Diencephalon (tissue), 1 donor: Measurements from ENCODE around the gene HRC. TPM values are rescaled to one million over a fixed set of nuclear protein-coding genes. Genes with fewer than 3 reads are reported as not detected.

Source experiments
- total RNA-seq: library from RNA; depleted of rRNA; stranded (reverse); fragments of >200 nt; gene quantifications from one replicate; pipeline ENCODE4 v1.2.3, GENCODE V29; 2014

Gene HRC, protein sequence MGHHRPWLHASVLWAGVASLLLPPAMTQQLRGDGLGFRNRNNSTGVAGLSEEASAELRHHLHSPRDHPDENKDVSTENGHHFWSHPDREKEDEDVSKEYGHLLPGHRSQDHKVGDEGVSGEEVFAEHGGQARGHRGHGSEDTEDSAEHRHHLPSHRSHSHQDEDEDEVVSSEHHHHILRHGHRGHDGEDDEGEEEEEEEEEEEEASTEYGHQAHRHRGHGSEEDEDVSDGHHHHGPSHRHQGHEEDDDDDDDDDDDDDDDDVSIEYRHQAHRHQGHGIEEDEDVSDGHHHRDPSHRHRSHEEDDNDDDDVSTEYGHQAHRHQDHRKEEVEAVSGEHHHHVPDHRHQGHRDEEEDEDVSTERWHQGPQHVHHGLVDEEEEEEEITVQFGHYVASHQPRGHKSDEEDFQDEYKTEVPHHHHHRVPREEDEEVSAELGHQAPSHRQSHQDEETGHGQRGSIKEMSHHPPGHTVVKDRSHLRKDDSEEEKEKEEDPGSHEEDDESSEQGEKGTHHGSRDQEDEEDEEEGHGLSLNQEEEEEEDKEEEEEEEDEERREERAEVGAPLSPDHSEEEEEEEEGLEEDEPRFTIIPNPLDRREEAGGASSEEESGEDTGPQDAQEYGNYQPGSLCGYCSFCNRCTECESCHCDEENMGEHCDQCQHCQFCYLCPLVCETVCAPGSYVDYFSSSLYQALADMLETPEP
- 1.4 TPM for total RNA-seq

DNA sequence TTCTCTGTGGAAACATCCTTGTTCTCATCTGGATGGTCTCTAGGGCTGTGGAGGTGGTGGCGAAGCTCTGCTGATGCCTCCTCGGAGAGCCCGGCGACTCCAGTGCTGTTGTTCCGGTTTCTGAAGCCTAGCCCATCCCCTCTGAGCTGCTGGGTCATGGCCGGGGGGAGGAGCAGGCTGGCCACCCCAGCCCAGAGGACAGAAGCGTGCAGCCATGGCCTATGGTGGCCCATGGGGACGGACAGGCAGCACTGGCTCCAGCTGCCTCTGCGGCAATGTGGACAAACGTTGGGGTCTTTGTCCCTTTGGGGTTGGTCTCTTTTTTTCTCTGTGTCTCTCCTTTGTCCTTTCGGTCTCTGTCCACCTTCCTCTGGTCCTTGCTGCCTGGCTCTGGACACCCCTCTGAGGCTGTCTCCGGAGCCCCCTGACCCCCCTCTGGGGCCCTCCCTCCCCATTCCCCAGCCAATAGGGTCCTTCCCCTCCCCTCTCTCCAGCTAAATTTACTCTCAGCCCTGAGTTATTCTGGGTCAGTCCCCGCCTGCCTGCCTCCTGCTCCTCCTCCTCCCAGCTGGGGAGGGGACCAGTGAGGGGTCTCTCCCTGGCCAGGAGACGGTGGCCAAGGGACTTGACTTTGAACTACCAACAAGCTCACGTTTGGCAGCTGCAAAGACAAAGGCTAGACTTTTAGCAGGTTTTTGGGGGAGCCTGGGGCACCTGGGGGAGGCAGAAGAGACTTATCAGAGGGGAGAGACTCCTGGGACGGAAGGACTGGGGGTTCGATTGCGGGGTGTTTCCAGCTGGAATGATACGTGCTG, at the start of gene HRC:
Gene HRC, minus strand, starts transcription at position 392 of the 815 bp plus-strand sequence. Its CDS starts 159 bp downstream, at position 233.

DNA sequence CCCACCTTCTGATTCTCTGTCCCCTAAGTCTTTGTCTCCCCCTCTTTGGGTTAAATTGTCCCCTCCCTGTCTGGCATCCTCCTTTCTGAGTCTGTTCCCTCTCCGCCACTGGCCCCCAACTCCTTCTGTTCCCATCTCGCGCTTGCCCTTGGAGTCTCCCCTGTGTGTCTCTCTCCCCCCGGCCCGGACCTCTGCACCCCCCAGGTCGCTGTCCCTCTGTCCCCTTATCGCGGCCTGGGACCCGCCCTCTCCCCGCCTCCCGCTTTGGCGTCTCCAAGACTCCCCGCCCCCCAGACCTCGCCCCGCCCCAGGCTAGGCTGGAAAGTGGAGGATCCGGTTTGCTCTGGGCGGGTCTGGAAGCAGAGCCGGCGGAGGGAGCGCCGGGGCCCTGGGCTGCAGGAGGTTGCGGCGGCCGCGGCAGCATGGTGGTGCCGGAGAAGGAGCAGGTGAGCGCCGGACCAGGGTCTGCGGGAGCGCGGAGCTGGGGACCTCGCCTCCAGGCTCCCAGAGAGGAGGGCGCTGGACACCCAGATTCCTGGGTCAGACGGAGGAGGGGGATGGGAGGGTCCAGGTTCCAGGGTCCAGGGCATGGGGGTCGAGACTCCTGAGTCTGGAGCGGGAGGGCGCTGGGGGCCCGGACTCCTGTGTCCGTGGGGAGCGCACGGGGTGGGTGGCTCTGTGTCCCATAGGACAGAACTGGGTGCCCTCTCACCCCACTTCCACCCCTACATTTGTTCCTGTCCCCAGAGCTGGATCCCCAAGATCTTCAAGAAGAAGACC, 2.4 kb upstream of the HRC start, which contains the start of gene TRPM4:
Gene TRPM4, plus strand, starts transcription at position 348 of the 780 bp plus-strand sequence. Its CDS starts 75 bp downstream, at position 423.

DNA sequence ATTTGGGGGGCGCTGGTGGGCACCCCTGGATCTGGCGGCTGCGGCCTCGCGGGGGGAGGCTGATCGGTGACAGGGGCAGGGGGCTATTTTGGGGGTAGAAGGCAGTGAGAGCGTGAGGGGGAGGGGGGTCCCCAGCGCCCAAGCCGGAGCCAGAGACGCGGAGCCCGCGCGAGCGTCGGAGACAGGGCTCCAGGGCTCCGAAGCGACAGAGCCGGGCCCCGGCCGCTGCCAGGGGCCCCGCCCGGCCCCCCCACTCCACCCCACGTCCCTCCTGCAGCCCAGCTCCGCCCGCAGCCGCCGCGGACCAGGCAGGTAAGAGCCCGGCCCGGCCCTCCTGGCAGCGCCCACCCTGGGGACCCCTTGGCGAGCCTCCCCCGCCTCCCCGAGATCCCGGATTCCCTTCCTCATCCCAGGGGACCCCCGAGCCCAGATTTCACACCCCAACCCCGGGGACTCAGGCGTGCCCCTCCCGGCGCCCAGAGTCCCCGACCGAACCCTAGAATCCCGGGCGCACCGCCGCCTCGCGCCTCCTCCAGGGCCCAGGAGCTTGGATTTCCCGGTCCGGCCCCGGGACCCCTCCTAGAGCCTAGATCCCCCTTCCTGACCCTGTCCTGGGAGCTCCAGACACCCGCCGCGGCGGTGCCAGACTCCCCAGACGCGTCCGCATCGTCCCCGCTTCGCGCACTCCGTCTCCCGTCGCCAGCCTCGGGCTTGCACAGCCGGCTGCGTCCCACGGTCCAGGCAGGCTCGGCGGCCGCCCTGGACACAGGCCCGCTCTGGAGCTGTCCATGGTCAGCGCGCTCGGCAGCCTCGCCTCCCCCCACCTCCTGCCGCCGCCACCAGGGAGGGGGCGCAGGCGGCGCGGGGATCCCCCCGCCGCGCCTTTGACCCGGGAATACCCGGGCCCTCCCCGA, 35.5 kb downstream of the HRC start, which contains the start of gene PPFIA3:
Gene PPFIA3, plus strand, starts transcription at position 134 of the 914 bp plus-strand sequence. CDS start 8,330 bp downstream, outside the sequence.

DNA sequence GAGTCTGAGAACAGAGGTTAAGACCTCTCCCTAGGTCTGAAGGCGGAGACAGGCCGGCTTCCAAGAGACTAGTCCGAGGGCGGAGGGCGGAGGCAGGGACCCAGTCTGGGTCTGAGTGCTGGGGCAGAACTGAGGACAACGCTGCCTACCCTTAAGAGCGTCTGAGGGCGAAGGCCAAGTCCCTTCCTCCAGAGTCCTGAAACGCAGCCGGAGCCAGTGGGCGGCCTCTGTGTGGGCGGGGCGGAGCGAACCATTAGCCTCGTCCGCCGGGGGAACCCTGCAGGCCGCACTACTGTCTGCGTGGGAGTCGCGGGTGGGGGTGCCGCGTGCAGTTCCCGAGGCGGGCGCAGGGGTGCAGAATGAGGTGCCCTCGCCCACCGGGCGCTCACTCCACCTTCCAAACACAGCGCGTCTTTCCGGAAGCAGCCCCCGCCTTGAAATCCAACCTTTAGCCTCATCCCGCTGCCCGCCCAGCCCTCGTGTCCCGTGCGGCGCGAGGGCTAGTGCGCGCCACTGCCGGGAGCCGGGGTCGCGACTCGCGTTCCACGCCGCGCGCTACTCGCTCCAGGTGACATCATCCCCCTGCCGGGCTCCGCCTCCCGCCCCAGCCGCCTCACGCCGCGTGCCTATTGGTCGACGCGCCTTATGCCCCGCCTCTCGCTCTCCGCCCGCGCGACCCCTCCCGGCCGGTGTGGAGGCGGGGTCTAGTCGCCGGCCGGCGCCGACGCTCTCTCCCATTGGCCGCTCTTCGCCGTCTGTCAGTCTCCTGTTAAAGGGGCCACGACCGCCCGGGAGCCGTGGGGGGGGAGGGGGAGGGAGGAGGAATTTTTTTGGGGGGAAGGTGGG, 36.4 kb downstream of the HRC start, which contains the start of gene C19orf73:
Gene C19orf73, minus strand, starts transcription at position 579 of the 846 bp plus-strand sequence. Its CDS starts 121 bp downstream, at position 458.

DNA sequence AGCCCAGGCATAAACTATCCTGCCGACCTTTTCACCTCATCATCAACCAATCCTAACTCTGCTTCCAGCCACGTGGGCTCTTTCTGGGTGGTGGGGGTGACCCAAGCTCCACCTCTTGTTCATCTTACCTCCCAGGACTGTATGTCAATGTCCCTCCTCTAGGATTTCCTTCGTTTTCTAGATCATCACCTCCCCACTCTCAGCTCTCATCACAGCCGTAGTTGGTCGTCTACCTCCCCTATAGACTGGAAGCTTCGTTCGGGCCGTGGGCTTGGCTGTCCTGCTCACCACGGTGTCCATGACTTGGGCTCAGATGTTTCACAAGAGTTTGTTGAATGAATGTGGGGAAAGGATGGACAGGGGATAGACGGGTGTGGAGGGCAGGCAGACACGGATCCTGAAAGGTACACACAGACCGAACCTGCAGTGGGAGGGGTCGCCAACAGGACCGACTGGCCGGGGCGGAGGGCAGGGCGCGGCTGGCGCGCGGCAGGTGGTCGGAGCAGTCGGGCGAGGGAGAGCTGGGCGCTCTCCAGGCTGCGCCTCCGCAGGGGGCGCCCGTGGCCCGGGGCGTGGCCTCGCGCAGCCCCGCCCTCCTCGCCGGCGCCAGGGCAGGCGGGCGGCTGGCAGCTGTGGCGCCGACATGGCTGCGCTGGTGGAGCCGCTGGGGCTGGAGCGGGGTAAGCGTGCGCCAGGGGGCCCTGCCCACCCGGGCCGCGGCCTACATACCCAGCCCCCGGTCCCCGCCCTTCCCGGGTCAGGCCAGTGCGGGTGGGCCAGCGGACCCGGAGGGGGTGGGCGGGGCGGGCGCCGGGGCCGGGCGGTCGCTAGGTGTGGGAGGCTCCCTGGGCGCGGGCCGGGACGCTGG, 41.2 kb downstream of the HRC start, which contains the start of gene LIN7B:
Gene LIN7B, plus strand, starts transcription at position 609 of the 868 bp plus-strand sequence. Its CDS starts 35 bp downstream, at position 644.

Other genes with a start within 250 kb of the HRC start
- gene DHDH, start 221.7 kb downstream of the HRC start, total RNA-seq = 2.3 TPM
- 15.7 TPM for gene BAX, start 200.5 kb downstream of the HRC start, total RNA-seq
- 812 TPM for gene FTL, start 190.1 kb downstream of the HRC start, total RNA-seq
- gene GYS1, start 162.1 kb downstream of the HRC start, total RNA-seq = 18.9 TPM
- 113 TPM for gene RUVBL2, start 161.5 kb downstream of the HRC start, total RNA-seq
- gene LHB, start 138.3 kb downstream of the HRC start, total RNA-seq = not detected
- not detected for gene CGB3, start 131.1 kb downstream of the HRC start, total RNA-seq
- not detected for gene CGB2, start 123.5 kb downstream of the HRC start, total RNA-seq
- not detected for gene CGB1, start 118.5 kb downstream of the HRC start, total RNA-seq
- gene CGB5, start 111.5 kb downstream of the HRC start, total RNA-seq = not detected
- gene CGB8, start 106.3 kb downstream of the HRC start, total RNA-seq = not detected
- not detected for gene CGB7, start 97.6 kb downstream of the HRC start, total RNA-seq
- not detected for gene NTF4, start 90.6 kb downstream of the HRC start, total RNA-seq
- gene KCNA7, start 82.7 kb downstream of the HRC start, total RNA-seq = not detected
- gene SNRNP70, start 69.9 kb downstream of the HRC start, total RNA-seq = 125 TPM
- gene LIN7B, start 41.0 kb downstream of the HRC start, total RNA-seq = 40.1 TPM
- 3.2 TPM for gene C19orf73, start 36.3 kb downstream of the HRC start, total RNA-seq
- gene PPFIA3, start 35.9 kb downstream of the HRC start, total RNA-seq = 59.1 TPM
- gene TRPM4, start 2.4 kb upstream of the HRC start, total RNA-seq = 7.2 TPM
- 1.2 TPM for gene SLC6A16, start 169.8 kb upstream of the HRC start, total RNA-seq
- 2.1 TPM for gene CD37, start 180.0 kb upstream of the HRC start, total RNA-seq
- 10.8 TPM for gene TEAD2, start 207.0 kb upstream of the HRC start, total RNA-seq
- gene DKKL1, start 208.5 kb upstream of the HRC start, total RNA-seq = 1.6 TPM
- not detected for gene KASH5, start 232.9 kb upstream of the HRC start, total RNA-seq